ENCODE results near the gene LAPTM5.
"Not testable (repeated sequence)": the region's sequence is repeated elsewhere in the genome, so short reads cannot be mapped to it uniquely, and the experiment has no call there.

LAPTM5 gene, protein sequence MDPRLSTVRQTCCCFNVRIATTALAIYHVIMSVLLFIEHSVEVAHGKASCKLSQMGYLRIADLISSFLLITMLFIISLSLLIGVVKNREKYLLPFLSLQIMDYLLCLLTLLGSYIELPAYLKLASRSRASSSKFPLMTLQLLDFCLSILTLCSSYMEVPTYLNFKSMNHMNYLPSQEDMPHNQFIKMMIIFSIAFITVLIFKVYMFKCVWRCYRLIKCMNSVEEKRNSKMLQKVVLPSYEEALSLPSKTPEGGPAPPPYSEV

DNA sequence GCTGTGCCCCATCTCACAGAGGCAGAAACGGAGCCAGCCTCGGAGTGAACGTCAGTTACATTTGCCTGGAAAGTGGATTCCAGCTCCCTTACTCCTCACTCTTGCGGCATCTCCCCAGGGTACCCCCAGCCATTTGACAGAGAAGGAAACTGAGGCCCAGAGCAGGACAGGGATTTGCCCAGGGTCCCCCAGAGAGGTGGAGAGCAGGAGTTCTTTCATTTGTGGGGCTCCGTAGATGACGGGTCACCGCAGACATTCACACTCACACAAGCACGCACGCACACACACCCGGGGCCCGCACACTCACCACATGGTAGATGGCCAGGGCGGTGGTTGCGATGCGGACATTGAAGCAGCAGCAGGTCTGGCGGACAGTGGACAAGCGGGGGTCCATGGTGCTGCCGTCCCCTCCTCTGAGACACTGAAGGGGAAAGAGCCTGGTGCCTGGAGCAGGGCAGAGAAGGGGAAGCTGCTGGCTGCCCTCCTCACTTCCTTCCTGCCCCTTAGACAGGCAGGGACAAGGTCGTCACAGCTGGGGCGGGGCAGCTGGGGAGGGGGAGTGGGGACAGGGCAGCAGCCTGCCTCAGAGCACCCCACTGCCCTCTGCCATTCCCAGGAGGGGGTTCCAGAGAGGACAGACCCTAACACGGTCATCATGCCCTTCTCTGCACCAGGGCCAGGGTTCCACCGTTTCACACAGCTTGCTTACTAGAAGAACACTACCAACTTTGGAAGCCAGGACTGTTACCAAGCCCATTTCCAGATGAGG lies at the start of gene LAPTM5:
TSS of gene LAPTM5 (minus strand) at position 423 of the 769 bp plus-strand sequence. CDS start at position 394, 29 bp downstream.
- DNase-seq (ENCODE audit: low spot score) = peak; percentile 38

DNA sequence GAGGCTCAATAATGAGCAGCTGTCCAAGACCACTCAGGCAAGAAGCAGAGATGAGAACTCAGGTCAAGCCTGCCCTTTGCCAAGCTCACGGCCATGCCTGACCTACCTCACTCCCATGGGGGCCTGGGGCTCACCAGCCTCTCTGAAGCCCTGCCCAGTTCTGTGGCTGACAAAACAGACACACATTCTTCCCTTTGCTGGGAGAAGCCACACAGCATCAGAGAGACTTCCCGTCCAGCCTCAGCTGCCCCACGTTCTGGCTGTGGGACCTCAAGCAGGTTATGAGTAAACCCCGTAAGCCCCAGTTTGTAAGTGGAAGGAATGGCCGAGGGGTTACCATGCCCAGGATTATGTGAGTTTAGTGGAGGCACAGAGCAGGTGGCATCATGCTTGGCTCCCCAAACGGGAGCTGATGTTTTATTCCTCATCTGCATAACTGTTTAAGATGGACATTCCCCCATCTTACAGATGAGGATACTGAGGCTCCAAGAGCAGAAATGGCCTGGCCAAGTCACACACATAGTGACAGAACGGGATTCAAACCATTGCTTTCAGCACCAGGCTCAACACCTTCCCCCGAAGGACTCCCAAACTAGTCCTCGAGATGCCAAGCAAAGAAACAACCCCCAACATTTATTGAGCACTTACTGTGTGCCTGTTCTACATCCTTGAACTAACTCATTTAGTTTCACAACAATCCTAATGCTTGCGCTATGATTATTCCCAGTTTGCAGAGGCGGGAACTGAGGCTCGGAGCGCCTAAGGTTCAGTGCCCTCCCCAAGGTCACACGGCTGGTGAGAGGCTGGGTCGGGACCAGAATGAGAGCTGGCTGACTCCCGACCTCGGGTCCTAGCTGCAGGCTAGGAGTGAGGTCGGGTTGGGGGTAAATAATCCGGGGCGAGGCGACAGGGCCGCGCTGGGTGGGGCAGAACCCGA lies 49.1 kb upstream of the LAPTM5 start:
- no peak for DNase-seq (ENCODE audit: low spot score)

DNA sequence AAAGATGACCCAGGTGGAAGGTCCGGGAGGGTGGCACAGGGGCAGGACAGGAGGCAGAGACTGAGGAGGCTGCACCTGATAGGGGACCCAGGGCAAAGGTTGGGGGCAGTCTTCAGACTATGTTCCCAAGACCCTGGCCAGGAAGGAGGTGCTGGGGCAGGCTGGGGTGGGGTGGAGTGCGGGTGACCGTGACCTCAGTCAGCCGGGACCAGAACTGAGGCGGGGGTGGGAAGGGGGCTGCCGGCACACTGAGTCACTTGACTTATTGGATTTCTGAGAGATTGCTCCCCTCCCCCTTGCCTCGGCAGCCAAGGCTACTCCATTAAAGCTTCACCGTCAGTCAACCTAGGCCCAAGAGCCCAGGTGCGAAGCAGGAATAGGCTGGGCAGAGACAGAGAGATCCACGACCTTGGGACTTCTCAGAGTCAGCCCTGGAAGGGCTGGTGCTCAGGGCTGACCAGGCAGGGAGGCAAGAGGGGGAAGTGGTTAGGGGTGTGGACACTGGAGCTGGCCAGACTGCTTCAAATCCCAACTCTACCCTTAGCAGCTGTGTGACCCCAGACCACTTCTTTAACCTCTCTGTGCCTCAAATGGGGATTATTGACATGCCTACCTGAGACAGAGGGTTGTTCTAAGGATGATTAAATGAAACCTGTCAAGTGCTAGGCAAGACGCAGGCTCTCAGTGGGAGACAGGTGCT lies 47.9 kb upstream of the LAPTM5 start:
- no peak for DNase-seq (ENCODE audit: low spot score)

DNA sequence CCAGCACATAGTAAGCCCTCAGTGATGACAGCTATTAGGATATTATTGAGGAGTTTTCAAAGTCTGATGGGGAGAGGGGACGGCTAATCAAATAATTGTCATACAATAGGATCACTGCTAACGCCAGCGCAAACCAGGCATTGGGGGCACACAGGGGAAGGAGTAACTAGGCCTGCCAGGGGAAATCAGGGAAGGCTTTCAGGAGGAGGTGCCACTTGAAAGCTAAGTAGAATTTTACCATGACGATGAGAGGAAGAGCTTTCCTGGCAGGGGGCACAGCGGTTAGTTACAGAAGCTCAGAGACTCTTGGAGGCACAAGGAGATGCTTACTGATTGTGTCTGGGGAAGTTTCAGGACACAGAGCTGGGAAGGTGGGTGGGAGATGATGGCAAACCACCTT lies 47.2 kb upstream of the LAPTM5 start:
- no peak for DNase-seq (ENCODE audit: low spot score)

DNA sequence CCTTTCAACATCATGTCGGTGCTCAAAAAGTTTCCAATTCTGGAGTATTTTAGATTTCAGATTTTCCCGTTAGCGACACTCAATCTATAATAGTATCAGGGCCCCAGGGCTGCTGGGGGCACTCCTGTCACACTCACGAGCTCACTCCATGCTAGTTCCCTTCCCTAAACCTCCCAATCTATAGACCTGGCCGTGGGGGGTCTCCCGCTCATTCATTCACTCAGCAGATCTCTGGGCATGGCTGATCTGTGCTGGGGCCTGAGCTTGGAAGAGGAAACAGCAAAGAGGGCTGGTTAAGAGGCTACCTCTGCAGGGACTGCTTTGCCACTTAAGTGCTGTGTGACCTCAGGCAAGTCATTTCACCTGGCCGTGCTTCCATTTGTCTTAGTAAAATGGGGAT lies 46.8 kb upstream of the LAPTM5 start:
- DNase-seq (ENCODE audit: low spot score) = no peak

DNA sequence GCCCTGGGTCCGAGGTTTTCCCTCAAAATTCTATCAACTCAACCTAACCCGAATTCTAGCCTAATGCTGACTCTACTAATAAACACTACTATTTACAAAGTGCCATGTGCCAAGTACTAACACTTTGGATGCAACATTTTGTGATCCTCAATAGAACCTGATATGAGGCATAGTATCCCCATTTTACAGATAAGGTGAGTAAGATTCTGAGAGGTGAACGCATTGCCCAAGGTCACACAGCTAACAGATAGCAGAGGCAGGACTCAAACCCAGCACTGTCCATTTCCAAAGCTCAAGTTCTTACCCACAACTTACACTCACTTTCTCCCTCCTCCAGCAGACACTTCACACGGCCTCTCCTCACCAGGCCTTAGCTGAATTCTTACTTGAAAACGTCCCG lies 46.0 kb upstream of the LAPTM5 start:
- DNase-seq (ENCODE audit: low spot score) = no peak

DNA sequence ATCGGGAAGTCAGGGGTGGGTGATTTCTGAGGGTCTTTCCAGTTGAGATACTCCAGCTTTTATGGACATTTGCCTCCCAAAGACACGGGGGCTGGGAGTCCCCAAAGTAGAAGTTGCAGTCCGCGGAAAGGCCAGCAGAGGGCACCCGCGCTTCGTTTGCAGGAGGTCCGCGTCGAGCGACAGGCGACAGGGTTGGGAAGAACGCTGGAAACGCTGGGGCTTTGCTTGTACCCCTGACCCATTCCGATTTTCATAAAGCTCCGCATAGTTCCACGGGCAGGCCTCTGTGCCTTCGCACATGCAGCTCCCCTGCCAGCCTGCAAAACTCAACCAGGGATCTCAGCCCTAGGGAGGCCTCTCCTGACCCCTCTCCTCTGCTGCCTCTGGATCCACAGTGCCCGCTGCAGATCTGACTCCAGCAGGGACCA lies 44.2 kb upstream of the LAPTM5 start:
- DNase-seq (ENCODE audit: low spot score) = no peak

DNA sequence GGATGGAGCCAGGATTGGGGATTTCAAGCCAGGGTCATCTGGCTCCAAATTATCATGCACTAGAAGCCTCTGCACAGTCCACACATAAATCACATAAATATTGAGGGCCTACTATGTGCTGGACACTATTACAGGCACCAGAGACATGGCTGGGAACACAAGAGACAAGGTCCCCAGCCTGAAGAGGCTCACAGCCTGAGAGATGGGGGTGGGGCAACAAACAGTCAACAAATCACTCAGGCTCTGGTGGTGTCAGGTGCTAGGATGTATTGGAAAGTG lies 41.6 kb upstream of the LAPTM5 start:
- no peak for DNase-seq (ENCODE audit: low spot score)

DNA sequence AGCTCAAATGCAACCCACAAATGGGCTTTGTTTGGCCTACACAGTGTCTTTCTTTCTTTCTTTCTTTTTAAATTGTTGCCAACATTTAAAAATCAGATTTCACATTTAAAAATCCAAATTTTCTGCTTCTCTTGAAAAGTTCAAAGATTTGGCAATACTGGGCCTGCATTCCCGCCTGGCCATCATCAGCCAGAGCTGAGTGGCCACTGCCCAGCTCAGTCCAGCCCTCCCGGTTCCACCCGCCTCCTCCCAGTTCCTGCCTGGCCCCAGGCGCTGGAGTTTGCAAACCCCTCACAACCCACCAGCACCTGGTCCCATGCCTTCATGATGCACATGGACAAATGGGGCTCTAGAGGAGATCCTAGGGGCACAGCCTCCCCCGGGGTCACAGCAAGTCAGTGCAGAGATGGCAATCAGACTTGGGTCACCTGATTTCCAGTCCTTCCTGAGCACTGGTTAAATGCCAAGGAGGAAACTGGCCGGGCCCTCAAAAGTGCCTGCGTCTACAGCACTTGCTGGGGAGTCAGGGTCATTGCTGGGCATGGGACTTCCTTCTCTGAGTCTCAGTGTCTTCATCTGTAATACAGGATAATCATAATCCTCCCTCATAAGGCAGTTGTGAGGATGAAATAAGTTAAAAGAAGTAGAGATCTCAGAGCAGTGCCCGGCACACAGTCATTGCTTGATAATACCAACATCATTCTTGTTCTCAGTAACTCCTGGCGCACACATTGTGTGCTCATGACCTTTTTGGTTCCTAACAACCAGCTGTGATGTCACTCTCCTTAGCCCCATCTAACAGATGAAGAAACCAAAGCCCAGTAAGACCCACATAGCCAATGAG lies 41.0 kb upstream of the LAPTM5 start:
- no peak for DNase-seq (ENCODE audit: low spot score)

DNA sequence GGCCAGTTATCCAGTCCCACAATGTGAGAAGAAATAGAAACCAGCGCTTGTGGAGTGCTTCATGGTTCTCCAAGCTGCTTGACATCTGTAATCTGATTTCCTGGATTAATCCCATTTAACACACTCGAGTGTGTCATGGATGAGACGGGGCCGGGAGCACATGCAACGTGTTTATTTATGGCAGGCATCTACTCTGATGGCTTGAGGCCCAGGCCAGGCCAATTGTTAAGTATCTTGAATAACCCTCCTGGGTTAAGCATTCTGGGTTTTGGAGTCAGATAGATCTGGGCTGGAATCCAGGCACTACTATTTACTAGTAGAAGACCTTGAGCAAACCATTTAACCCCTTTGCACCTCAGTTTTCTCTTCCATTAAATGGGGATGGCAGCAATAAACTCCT lies 37.5 kb upstream of the LAPTM5 start:
- no peak for DNase-seq (ENCODE audit: low spot score)

DNA sequence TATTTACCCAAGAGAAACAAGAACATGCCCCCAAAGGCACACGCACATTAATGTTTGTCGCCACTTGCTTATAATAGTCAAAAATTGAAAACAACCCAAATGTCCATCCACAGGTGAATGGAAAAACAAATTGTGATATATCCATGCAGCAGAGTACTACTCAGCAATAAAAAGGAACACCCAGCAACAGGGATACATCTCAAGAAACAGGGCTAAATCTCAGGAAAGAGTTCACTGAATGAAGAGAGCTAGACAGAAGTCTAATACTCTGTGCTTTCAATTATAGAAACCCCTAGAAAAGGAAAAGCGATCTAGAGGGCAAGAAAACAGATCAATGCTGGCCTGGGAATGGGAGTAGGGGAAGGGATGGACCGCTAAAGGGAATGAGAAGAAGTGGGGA lies 36.7 kb upstream of the LAPTM5 start:
- DNase-seq (ENCODE audit: low spot score) = no peak

DNA sequence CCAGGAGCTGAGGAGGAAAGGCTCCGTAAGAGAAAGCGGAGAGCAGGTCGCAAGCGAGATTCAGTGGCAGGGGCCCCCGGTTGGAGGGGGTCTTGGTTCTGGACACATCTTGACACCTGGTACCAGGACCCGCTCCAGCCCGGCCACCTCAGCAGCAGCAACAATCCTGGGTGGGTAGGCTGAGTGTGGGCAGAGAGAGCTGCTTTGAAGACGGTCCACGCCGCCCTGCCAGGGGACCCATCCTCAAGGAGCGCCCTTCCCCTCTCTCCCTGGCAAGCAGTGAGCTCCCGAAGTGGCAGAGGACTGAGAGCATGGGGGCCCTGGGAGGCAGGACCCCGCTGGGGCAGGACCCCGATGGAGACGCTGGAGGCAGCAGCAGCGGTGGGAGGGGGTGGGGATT lies 35.6 kb upstream of the LAPTM5 start:
- DNase-seq (ENCODE audit: low spot score) = no peak

DNA sequence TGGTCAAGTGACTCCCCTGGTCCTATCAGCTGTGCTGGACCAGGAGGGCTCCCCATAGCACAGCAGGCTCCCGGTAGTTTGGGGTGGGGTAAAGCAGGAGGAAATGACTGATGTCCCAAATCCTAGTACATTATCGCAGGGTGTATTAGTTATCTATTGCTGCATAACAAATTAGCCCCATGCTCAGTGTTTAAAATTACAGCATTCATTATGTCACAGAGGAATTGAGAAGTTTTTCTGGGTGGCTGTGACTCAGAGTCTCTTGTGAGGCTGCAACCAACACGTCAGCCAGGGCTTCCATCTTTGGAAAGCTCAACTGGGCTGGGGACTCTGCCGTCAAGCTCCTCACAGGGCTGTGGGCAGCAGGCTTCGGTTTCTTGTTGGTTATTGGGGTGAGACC lies 34.3 kb upstream of the LAPTM5 start:
- DNase-seq (ENCODE audit: low spot score) = no peak

DNA sequence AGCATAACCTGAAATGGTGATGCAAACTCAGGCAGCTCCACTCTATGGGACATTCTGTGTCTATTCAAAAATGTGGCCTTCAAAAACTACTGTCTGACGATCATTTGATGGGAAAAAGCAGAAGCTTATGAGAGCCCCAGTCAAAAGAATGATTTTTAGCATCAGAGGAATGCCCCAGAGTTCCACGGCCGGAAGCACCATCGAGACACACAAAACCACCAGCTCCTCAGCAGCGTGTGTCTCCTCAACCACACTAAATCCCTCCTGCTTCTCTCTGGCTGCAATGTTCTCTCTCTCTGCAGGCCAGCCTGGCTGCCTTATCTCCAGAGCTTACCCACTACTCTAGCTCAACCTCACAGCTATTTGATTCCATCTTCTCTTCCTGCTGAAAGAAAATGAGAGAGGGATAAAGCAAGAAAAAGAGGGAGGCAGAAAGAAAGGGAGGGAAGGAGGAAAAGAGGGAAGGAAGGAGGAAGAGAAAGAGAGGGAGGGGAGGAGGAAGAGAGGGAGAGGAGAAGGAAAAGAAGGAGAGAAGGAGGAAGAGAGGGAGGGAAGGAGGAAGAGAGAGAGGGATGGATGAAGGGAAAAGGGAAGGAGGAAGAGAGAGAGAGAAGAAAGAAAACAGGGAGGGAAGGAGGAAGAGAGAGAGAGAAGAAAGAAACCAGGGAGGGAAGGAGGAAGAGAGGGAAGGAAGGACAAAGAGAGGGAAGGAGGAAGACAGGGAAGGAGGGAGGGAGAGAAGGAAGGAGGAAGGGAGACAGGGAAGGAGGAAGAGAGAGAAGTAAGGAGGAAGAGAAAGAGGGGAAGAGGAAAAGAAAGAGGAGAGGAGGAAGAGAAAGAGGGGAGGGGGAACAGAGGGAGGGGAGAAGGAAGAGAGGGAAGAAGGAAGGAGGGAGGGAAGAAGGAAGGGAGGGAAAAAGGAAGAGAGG lies 33.5 kb upstream of the LAPTM5 start:
- DNase-seq (ENCODE audit: low spot score) = no peak

DNA sequence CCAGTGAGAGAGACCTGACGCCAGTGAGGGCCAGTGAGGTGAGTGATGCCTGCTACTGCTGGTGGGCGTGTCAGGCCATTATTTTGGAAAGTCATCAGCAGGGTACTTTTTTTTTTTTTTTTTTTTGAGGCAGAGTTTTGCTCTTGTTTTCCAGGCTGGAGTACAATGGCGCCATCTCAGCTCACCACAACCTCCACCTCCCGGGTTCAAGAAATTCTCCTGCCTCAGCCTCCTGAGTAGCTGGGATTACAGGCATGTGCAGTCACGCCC lies 32.6 kb upstream of the LAPTM5 start:
- not testable (repeated sequence) for DNase-seq (ENCODE audit: low spot score)

DNA sequence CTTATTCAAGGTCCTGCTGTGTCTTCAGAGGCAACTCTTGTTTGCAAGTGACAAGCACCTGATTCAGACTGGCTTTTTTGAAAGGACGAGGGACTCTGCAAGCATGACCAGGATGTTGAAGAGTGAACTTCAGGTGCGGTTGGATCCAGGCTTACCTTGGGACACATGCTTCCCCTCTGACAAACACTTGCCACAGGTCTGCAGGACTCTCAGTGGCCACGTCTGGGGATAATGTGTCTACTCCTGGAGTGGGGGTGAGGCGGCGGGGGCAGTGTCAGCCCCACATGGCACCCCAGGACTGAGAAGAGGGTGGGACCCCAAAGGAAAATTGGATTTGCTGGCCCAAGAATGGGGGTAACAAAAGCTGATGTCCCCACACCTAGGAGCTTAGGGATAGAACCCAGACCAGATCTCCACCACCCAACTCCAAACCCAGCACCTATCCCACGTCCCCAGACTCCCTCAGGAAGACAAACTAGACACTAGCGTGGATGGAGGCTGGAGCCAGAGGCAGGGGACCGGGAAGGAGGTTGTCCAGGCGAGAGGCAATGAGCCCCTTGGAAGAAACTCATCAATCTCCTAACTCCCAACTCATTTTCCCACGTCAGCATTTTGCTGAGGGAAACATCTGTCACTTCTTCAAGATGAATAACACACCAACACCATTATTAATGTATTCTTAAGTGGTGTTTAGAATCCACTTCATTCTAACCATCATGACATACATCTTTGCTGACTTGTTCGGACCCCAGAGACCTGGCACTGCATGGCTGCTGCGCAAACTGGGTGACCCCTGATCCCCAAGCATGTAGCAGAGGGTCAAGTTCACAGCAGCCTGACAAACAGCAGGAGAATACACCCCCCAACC lies 32.0 kb upstream of the LAPTM5 start:
- DNase-seq (ENCODE audit: low spot score) = no peak

DNA sequence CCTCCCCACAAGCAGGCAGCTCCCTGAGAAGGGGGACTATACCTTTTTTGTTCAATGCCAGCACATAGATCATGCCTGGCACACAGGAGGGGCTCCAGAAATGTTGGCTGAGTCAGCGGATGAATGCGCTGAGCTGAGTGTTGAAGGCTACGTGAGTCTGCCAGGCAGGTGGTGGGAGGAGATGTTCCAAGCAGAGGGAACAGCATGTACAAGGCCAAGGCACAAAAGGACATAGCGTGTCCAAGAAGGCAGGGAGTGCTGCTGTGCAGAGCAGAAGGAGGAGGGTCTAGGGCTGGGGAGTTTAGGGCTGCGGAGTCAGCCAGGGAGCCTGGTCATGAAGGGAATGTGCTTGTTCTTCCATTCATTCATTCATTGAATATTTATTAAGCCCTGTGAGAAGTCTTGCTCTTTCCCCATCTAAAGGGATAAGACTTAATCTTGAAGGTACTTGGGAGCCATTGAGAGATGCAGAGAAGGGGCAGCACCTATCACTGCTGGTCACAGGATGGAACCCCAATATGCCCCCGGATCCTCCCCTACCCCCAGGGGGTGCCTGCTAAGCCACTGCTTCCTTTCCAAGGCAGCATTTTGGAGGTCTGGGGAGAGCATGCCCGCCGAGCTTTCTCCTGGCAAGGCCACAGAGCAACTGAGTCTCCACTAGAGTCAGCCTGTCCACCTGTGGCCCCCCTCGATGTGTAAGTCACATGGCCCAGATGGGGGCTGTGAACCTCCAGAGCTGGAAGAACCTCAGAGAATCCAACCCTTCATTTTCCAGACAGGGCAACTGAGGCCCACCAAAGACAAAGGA lies 31.2 kb upstream of the LAPTM5 start:
- no peak for DNase-seq (ENCODE audit: low spot score)

DNA sequence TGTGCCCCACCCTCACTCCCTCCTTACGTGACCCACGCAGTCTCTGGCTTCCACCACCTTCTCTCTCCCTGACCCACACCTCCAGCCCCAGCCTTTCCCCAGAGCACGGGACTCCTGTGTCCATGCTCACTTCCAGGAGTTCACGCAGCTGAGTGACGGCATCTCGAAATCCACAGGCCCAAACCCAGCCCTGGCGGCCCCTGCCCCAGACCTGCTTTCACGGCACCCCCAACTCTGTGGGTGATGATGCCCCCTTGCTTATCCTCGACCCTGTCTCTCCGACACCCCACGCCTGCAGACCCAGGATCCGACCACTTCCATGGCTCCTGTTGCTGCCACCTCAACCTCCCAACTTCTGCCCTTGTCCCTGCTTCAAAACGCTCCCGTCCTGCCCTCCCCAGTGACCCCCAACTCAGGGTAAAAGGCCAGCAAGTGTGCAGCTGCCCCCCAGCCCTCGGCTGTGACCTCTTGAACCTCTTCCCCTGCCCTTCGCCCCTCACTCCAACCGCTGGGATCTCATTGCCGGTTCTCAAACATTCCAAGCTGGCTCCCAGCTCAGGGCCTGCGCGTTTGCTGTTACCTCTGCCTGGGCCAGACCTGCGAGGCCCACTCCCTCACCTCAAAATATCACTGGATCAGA lies 30.4 kb upstream of the LAPTM5 start:
- no peak for DNase-seq (ENCODE audit: low spot score)

Measured in kidney capillary endothelial cell (primary cell).